ENCODE data around the gene REV1. TPM values are rescaled to one million over a fixed set of nuclear protein-coding genes. Genes with fewer than 3 reads are reported as not detected.

The REV1 gene
- total and polyA plus RNA-seq, 2 experiments from 2014 or later: 32.9 to 46.7 TPM

DNA sequence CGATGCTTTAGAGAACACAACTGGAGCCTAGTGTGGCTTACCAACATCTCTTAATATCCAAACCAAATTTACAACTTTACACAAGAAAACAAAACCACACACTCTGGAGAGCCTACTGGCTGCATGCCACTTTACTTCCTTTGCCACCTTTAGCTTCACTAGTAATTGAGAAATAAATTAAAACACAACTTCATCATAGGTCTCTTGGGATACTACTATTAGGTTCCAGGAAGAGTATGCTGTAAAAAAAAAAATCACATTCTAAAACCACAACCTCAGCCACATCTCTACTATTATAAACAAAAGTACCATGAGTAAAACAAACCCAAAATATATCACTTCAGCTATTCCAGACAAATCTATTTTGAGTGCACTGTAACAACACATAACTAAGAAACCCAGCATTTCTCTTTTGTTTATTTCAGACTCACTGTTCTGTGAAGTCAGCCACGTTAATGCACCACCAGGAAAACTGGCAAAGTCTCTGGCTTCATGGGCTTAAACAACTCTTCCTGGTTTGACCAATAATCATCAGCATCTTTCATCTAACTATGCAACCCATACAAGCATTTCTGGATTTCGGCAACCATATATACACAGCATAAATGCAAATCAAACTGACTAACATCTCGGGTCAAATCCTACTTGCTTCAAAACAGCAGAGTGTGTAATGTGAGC lies 59.1 kb downstream of the REV1 start:
- Histone ChIP-seq H4K20me1 (replicated peaks; ENCODE audit: insufficient read depth) (no peaks in the 10 kb centered on the region), H3K27me3 (ENCODE audit: insufficient read depth) (no peaks in the 10 kb centered on the region), H3F3A (replicated peaks; ENCODE audit: low read depth) (no peaks in the 10 kb centered on the region), H3K4me1 (ENCODE audit: insufficient read depth) (no peaks in the 10 kb centered on the region; the same call in 1 of the 2 replicates), H2AFZ (no peak overlapping the region), H3K9me2 (ENCODE audit: insufficient read depth) (no peaks in the 10 kb centered on the region), H3K79me2 (replicated peaks; ENCODE audit: insufficient read depth) (peaks cover 34% of the 10 kb centered on the region), H3K36me3 (ENCODE audit: insufficient read depth) (peaks cover 5% of the 10 kb centered on the region; the same call in 1 of the 2 replicates), H3K27ac (ENCODE audit: low read depth) (no peak overlapping the region), H3K4me3 (no peak overlapping the region), H3K4me2 (no peak overlapping the region)
- Mint-ChIP-seq H3K27ac (no peak overlapping the region; the same call in 1 of the 2 replicates), H3K36me3 (ENCODE audit: low read depth) (peaks cover 53% of the 10 kb centered on the region), H3K9me3 (no peaks in the 10 kb centered on the region), H3K4me3 (no peak overlapping the region), H3K4me1 (no peaks in the 10 kb centered on the region; the same call in 1 of the 3 replicates), H3K27me3 (ENCODE audit: insufficient read depth, low read depth, poor library complexity) (no peaks in the 10 kb centered on the region)
- DNase-seq (ENCODE audit: low spot score) (no peak), ATAC-seq (no peak)
- TF ChIP-seq STAT1 (IDR thresholded peaks at IDR 0.05; ENCODE audit: unreplicated experiment): no peak
- TF ChIP-seq, protein P1, sequence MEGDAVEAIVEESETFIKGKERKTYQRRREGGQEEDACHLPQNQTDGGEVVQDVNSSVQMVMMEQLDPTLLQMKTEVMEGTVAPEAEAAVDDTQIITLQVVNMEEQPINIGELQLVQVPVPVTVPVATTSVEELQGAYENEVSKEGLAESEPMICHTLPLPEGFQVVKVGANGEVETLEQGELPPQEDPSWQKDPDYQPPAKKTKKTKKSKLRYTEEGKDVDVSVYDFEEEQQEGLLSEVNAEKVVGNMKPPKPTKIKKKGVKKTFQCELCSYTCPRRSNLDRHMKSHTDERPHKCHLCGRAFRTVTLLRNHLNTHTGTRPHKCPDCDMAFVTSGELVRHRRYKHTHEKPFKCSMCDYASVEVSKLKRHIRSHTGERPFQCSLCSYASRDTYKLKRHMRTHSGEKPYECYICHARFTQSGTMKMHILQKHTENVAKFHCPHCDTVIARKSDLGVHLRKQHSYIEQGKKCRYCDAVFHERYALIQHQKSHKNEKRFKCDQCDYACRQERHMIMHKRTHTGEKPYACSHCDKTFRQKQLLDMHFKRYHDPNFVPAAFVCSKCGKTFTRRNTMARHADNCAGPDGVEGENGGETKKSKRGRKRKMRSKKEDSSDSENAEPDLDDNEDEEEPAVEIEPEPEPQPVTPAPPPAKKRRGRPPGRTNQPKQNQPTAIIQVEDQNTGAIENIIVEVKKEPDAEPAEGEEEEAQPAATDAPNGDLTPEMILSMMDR (conservative IDR thresholded peaks at IDR 0.05; ENCODE audit: low read depth in 2 of 2): no peak
- TF ChIP-seq, protein P2, sequence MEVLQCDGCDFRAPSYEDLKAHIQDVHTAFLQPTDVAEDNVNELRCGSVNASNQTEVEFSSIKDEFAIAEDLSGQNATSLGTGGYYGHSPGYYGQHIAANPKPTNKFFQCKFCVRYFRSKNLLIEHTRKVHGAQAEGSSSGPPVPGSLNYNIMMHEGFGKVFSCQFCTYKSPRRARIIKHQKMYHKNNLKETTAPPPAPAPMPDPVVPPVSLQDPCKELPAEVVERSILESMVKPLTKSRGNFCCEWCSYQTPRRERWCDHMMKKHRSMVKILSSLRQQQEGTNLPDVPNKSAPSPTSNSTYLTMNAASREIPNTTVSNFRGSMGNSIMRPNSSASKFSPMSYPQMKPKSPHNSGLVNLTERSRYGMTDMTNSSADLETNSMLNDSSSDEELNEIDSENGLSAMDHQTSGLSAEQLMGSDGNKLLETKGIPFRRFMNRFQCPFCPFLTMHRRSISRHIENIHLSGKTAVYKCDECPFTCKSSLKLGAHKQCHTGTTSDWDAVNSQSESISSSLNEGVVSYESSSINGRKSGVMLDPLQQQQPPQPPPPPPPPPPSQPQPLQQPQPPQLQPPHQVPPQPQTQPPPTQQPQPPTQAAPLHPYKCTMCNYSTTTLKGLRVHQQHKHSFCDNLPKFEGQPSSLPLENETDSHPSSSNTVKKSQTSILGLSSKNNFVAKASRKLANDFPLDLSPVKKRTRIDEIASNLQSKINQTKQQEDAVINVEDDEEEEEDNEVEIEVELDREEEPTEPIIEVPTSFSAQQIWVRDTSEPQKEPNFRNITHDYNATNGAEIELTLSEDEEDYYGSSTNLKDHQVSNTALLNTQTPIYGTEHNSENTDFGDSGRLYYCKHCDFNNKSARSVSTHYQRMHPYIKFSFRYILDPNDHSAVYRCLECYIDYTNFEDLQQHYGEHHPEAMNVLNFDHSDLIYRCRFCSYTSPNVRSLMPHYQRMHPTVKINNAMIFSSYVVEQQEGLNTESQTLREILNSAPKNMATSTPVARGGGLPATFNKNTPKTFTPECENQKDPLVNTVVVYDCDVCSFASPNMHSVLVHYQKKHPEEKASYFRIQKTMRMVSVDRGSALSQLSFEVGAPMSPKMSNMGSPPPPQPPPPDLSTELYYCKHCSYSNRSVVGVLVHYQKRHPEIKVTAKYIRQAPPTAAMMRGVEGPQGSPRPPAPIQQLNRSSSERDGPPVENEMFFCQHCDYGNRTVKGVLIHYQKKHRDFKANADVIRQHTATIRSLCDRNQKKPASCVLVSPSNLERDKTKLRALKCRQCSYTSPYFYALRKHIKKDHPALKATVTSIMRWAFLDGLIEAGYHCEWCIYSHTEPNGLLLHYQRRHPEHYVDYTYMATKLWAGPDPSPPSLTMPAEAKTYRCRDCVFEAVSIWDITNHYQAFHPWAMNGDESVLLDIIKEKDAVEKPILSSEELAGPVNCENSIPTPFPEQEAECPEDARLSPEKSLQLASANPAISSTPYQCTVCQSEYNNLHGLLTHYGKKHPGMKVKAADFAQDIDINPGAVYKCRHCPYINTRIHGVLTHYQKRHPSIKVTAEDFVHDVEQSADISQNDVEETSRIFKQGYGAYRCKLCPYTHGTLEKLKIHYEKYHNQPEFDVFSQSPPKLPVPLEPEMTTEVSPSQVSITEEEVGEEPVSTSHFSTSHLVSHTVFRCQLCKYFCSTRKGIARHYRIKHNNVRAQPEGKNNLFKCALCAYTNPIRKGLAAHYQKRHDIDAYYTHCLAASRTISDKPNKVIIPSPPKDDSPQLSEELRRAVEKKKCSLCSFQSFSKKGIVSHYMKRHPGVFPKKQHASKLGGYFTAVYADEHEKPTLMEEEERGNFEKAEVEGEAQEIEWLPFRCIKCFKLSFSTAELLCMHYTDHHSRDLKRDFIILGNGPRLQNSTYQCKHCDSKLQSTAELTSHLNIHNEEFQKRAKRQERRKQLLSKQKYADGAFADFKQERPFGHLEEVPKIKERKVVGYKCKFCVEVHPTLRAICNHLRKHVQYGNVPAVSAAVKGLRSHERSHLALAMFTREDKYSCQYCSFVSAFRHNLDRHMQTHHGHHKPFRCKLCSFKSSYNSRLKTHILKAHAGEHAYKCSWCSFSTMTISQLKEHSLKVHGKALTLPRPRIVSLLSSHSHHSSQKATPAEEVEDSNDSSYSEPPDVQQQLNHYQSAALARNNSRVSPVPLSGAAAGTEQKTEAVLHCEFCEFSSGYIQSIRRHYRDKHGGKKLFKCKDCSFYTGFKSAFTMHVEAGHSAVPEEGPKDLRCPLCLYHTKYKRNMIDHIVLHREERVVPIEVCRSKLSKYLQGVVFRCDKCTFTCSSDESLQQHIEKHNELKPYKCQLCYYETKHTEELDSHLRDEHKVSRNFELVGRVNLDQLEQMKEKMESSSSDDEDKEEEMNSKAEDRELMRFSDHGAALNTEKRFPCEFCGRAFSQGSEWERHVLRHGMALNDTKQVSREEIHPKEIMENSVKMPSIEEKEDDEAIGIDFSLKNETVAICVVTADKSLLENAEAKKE (CRISPR knock-in tag; IDR thresholded peaks at IDR 0.05): no peak
- TF ChIP-seq EZH2 (IDR thresholded peaks at IDR 0.05; ENCODE audit: low read depth, unreplicated experiment): no peak
- no peak for TF ChIP-seq NANOG (IDR thresholded peaks at IDR 0.05; ENCODE audit: borderline replicate concordance)
- TF ChIP-seq EZH2phosphoT487 (IDR thresholded peaks at IDR 0.05; ENCODE audit: unreplicated experiment): no peak
- TF ChIP-seq CREB1 (CRISPR knock-in tag; IDR thresholded peaks at IDR 0.05; ENCODE audit: low read depth): no peak

Data from GM23338 (cell line).